Upper lobe of right lung (tissue), 1 donor: ENCODE data around the gene NEUROD2. TPM values are rescaled to one million over a fixed set of nuclear protein-coding genes. Genes with fewer than 3 reads are reported as not detected.

Source experiments
- ATAC-seq: fragments of 200-7000 bp; cut with Tn5 transposase; one replicate; pipeline ENCODE4 v1.9.1; 2020; ENCODE audit warnings: mild to moderate bottlenecking, moderate library complexity
- DNase-seq: peaks from one replicate; pipeline ENCODE4 v3.0.0-alpha.2; 2020
- H3K27ac ChIP-seq: fragments of 200-600 bp; one replicate; pipeline ENCODE4 v1.8.0; 2022
- H3K27me3 ChIP-seq: fragments of 200-600 bp; one replicate; pipeline ENCODE4 v1.8.0; 2022; ENCODE audit warnings: mild to moderate bottlenecking
- H3K36me3 ChIP-seq: fragments of 200-600 bp; one replicate; pipeline ENCODE4 v1.8.0; 2022
- H3K4me1 ChIP-seq: fragments of 200-600 bp; one replicate; pipeline ENCODE4 v1.8.0; 2022
- H3K4me3 ChIP-seq: fragments of 200-600 bp; one replicate; pipeline ENCODE4 v1.8.0; 2022; ENCODE audit warnings: mild to moderate bottlenecking
- H3K9me3 ChIP-seq: fragments of 200-600 bp; one replicate; pipeline ENCODE4 v1.8.0; 2022
- CTCF ChIP-seq: fragments of 200-600 bp; IDR thresholded peaks from one replicate; pipeline ENCODE4 v1.8.0; 2022; ENCODE audit warnings: antibody characterized with exemption
- intact Hi-C: fragments of 100-400 bp; cut with DNase I; formaldehyde crosslinking; loops from one replicate; pipeline ENCODE4 v1.11.0; 2022
- total RNA-seq: library from RNA; stranded (reverse); fragmentation: NEBNext Ultra II Directional; extraction: Animal tissue kit (Norgen Biotek cat#: 25700); gene quantifications from one replicate; pipeline ENCODE4 v1.2.1, GENCODE V29; 2021
- donor health status: DM: no; HTN: yes; CAD: no; lungs with severe emphysema.

Gene NEUROD2
- total RNA-seq, 1 donor from 2014 or later, result not detected

- H3K27me3 ChIP-seq, result peaks cover 5% of the 10 kb centered on the region
- no peak for DNase-seq
- no peak for ATAC-seq
- H3K4me1 ChIP-seq, result peaks cover 27% of the 10 kb centered on the region
- H3K4me3 ChIP-seq, result no peak overlapping the region
- H3K36me3 ChIP-seq, result no peaks in the 10 kb centered on the region
- H3K27ac ChIP-seq, result no peak overlapping the region
- no peaks in the 10 kb centered on the region for H3K9me3 ChIP-seq
- TF ChIP-seq CTCF, result peak; percentile 77
- intact Hi-C loops, result no loop called here
Observed at GRCh38 chr17:39634384-39634871, 26.7 kb upstream of the NEUROD2 start.

- intact Hi-C loops, result no loop called here
- H3K9me3 ChIP-seq, result no peaks in the 10 kb centered on the region
- H3K4me1 ChIP-seq, result peaks cover 19% of the 10 kb centered on the region
- peaks cover 6% of the 10 kb centered on the region for H3K27me3 ChIP-seq
- no peak overlapping the region for H3K27ac ChIP-seq
- ATAC-seq (no peak), DNase-seq (no peak)
- TF ChIP-seq CTCF, result no peak
- no peaks in the 10 kb centered on the region for H3K36me3 ChIP-seq
- no peak overlapping the region for H3K4me3 ChIP-seq
Observed at GRCh38 chr17:39633570-39634183, 26.0 kb upstream of the NEUROD2 start.

GRCh38 chr17:39632153-39632941 lies 24.6 kb upstream of the NEUROD2 start:
- intact Hi-C loops, result no loop called here
- no peak for TF ChIP-seq CTCF
- Histone ChIP-seq H3K4me3 (peak overlapping the region; percentile 23), H3K4me1 (peaks cover 8% of the 10 kb centered on the region), H3K27me3 (peaks cover 11% of the 10 kb centered on the region), H3K9me3 (no peaks in the 10 kb centered on the region), H3K27ac (peak overlapping the region; percentile 51), H3K36me3 (no peaks in the 10 kb centered on the region)
- ATAC-seq, result no peak
- peak; percentile 72 for DNase-seq

- Histone ChIP-seq H3K27me3 (peaks cover 18% of the 10 kb centered on the region), H3K36me3 (no peaks in the 10 kb centered on the region), H3K9me3 (no peaks in the 10 kb centered on the region), H3K27ac (peak overlapping the region; percentile 51), H3K4me1 (peaks cover 4% of the 10 kb centered on the region), H3K4me3 (peak overlapping the region; percentile 23)
- DNase-seq (peak; percentile 79), ATAC-seq (peak; percentile 68)
- TF ChIP-seq CTCF, result no peak
- intact Hi-C loops, result no loop called here
Observed at GRCh38 chr17:39631403-39631802, 23.7 kb upstream of the NEUROD2 start.

GRCh38 chr17:39629898-39630297 lies 22.2 kb upstream of the NEUROD2 start:
- Histone ChIP-seq H3K4me1 (no peaks in the 10 kb centered on the region), H3K4me3 (peak overlapping the region; percentile 16), H3K27me3 (peaks cover 30% of the 10 kb centered on the region), H3K36me3 (no peaks in the 10 kb centered on the region), H3K27ac (peak overlapping the region; percentile 24), H3K9me3 (no peaks in the 10 kb centered on the region)
- DNase-seq (no peak), ATAC-seq (no peak)
- no peak for TF ChIP-seq CTCF
- intact Hi-C loops, result loop anchor here (10.0 kb wide), 1 partner anchor 125 kb away; no protein-coding TSS in a partner anchor
